DND-41 (cell line): ENCODE results near the gene BMPR1A.

ENCODE experiments used
- ATAC-seq: fragments of 200-7000 bp; cut with Tn5 transposase; 3 replicates; pipeline ENCODE4 v1.9.1; 2021; ENCODE audit warnings: low read depth; ENCODE audit not compliant: insufficient read depth
- DNase-seq: peaks from one replicate; pipeline ENCODE4 v3.0.0-alpha.2; 2020
- H2AFZ ChIP-seq: 2 replicates; pipeline ENCODE4 v1.6.0; 2012; ENCODE audit warnings: low read depth, low read length
- H3K27ac ChIP-seq: 2 replicates; pipeline ENCODE4 v1.5.1; 2012; ENCODE audit warnings: low read length, inconsistent platforms
- H3K27me3 ChIP-seq: fragments of 200-600 bp; sonication (generic); 2 replicates; pipeline ENCODE4 v1.6.0; 2012; ENCODE audit warnings: low read length, mild to moderate bottlenecking, inconsistent platforms; ENCODE audit not compliant: insufficient read depth, poor library complexity
- H3K36me3 ChIP-seq: 2 replicates; pipeline ENCODE4 v1.5.1; 2012; ENCODE audit warnings: low read length, inconsistent platforms; ENCODE audit not compliant: insufficient read depth
- H3K4me1 ChIP-seq: 2 replicates; pipeline ENCODE4 v1.5.1; 2012; ENCODE audit warnings: mild to moderate bottlenecking, low read length; ENCODE audit not compliant: insufficient read depth
- H3K4me2 ChIP-seq: 2 replicates; pipeline ENCODE4 v1.6.0; 2012; ENCODE audit warnings: mild to moderate bottlenecking, moderate library complexity, low read length, inconsistent platforms; ENCODE audit not compliant: insufficient read depth
- H3K4me3 ChIP-seq, 2 experiments: fragments of 200-600 bp in 1 of 2; shearing (Covaris generic) in 1 of 2; 2 replicates each; pipeline ENCODE4 v1.5.1; 2012 to 2016; ENCODE audit warnings: inconsistent platforms in 2 of 2, low read length in 2 of 2, mild to moderate bottlenecking in 2 of 2, low read depth in 1 of 2, moderate library complexity in 1 of 2
- H3K79me2 ChIP-seq: 2 replicates; pipeline ENCODE4 v1.6.0; 2012; ENCODE audit warnings: low read length, inconsistent platforms; ENCODE audit not compliant: insufficient read depth
- H3K9ac ChIP-seq: 2 replicates; pipeline ENCODE4 v1.6.0; 2012; ENCODE audit warnings: low read depth, mild to moderate bottlenecking, inconsistent platforms, low read length, moderate library complexity
- H3K9me3 ChIP-seq: 2 replicates; pipeline ENCODE4 v1.5.1; 2012; ENCODE audit warnings: low read length, moderate library complexity, mild to moderate bottlenecking, inconsistent platforms; ENCODE audit not compliant: insufficient read depth, severe bottlenecking
- H4K20me1 ChIP-seq: 2 replicates; pipeline ENCODE4 v1.6.0; 2012; ENCODE audit warnings: low read length; ENCODE audit not compliant: insufficient read depth
- EZH2 ChIP-seq: IDR thresholded peaks from 3 replicates; pipeline ENCODE4 v1.6.1; 2012; ENCODE audit warnings: borderline replicate concordance, low read depth, mild to moderate bottlenecking, moderate library complexity, low read length, inconsistent platforms; ENCODE audit not compliant: severe bottlenecking
- TF ChIP-seq, protein P1 (sequence below): IDR thresholded peaks from 2 replicates; pipeline ENCODE4 v1.5.1; 2012; ENCODE audit warnings: borderline replicate concordance, low read length, moderate library complexity, mild to moderate bottlenecking; ENCODE audit not compliant: poor library complexity, severe bottlenecking; ENCODE audit errors: extremely low read depth

BMPR1A gene

DNA sequence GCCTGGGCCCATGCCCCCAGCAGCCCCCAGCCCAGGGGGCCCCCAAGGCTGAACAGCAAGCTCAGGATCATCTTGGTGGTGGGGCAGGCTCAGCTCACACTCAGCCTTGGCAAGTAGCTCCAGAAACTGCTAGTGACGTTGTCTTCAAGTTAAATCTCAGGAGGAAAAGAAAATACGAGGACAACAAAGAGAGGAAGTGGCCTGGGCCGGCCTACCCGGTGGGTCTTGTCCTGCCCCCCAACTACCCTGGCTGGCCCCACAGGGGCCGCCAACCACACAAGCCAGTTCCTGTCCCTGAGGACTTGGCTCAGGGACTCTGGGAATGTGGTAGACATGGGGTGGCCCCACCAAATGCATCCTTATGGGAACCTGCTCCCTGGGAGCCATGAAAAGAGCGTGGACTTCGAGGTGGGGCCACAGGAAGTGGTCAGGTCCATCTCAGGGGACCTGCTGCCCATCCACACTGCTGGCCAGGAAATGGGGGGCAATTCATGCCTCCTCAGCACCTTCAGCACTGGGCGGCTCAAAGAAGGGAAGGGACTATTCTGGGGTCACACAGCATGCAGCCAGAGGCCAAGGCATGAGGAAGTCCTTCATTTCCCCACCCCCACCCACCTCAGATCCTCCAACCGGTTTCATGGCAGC lies 201.2 kb downstream of the BMPR1A start, which contains the start of gene MMRN2:
MMRN2 (minus strand) TSS at position 145 of the 645 bp plus-strand sequence; CDS start at position 71, 74 bp downstream.
- Histone ChIP-seq H3K4me1 (no peaks in the 10 kb centered on the region), H3K79me2 (no peaks in the 10 kb centered on the region), H3K4me3 (no peak within 1 kb of the TSS), H3K4me2 (no peak within 1 kb of the TSS), H3K9me3 (no peaks in the 10 kb centered on the region), H3K9ac (no peak within 1 kb of the TSS), H2AFZ (no peak within 1 kb of the TSS), H3K36me3 (no peaks in the 10 kb centered on the region), H4K20me1 (no peaks in the 10 kb centered on the region), H3K27ac (no peak within 1 kb of the TSS), H3K27me3 (no peaks in the 10 kb centered on the region)
- no peak for ATAC-seq
- DNase-seq, result no peak
- no peak for TF ChIP-seq EZH2
- TF ChIP-seq, protein P1, sequence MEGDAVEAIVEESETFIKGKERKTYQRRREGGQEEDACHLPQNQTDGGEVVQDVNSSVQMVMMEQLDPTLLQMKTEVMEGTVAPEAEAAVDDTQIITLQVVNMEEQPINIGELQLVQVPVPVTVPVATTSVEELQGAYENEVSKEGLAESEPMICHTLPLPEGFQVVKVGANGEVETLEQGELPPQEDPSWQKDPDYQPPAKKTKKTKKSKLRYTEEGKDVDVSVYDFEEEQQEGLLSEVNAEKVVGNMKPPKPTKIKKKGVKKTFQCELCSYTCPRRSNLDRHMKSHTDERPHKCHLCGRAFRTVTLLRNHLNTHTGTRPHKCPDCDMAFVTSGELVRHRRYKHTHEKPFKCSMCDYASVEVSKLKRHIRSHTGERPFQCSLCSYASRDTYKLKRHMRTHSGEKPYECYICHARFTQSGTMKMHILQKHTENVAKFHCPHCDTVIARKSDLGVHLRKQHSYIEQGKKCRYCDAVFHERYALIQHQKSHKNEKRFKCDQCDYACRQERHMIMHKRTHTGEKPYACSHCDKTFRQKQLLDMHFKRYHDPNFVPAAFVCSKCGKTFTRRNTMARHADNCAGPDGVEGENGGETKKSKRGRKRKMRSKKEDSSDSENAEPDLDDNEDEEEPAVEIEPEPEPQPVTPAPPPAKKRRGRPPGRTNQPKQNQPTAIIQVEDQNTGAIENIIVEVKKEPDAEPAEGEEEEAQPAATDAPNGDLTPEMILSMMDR, result no peak

DNA sequence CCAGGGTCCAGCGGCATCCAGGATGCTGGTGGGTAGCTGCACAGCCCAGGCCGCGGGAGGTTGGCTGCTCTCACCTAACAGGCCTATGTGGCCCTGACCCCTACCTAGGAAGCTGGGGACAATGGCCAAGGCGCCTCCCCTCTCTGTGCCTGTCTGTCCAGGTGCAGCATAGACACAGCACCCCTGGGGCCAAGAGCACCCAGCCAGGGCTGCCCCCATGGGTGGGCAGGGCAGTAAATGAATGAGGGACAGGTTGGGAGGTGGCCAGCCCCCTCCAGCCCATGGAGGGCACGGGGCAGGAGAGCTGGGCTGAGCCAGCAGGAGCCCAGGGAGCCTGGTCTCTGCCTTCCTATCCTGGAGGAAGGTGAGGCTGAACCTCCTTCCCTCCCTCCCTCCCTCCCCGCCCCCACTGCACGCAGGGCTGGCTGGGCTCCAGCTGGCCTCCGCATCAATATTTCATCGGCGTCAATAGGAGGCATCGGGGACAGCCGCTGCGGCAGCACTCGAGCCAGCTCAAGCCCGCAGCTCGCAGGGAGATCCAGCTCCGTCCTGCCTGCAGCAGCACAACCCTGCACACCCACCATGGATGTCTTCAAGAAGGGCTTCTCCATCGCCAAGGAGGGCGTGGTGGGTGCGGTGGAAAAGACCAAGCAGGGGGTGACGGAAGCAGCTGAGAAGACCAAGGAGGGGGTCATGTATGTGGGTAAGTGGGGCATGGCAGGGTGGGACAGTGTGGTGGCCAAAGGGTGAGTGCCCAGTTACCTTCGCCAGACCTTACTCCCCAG lies 201.9 kb downstream of the BMPR1A start, which contains the start of gene SNCG:
SNCG (plus strand) TSS at position 484 of the 785 bp plus-strand sequence; CDS start at position 583, 99 bp downstream.
- Histone ChIP-seq H3K36me3 (no peaks in the 10 kb centered on the region), H3K9ac (no peak within 1 kb of the TSS), H3K4me1 (no peaks in the 10 kb centered on the region), H3K27me3 (no peaks in the 10 kb centered on the region), H3K27ac (no peak within 1 kb of the TSS), H2AFZ (no peak within 1 kb of the TSS), H3K4me2 (no peak within 1 kb of the TSS), H4K20me1 (no peaks in the 10 kb centered on the region; the same call in 1 of the 2 replicates), H3K9me3 (no peaks in the 10 kb centered on the region), H3K79me2 (no peaks in the 10 kb centered on the region), H3K4me3 (no peak within 1 kb of the TSS)
- ATAC-seq, result no peak
- TF ChIP-seq, protein P1, result no peak
- TF ChIP-seq EZH2, result no peak
- no peak for DNase-seq

DNA sequence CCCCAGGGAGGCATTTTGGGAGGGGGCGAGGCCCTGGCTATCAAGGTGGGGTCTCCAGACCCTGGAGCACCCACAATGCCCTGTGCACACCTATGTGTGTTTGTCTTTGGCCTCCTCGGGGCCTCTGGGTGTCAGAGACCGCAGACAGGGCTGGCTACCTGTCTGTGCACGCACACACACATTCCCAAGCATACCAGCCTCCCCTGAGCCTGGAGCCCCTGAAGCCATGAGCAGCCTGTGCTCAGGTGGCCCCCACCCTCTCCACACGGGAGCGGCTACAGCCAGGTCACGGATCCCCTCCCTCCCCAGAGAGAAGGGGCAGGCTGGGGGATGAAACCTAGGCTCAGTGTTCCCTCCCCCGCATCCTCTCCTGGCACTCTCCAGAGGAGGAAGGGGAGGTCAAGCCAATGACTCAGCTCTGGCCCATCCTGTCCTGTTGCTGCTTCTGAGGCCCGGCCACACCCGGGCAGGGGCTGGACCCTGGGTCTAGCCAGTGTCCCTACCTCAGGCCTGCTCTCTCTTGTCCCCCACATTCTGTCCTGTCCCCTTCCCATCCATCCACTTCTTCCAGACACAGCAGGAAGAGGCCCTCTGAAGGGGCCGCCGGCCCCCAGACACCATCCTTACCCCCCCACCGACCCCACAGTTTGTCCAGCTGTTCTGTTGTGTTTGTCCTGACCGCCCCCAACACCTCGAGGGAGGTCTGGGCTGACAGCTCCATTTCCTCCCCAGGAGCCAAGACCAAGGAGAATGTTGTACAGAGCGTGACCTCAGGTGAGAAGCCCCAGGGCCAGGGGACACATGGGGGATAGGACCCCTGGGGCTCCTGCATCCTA lies 202.7 kb downstream of the BMPR1A start:
- Histone ChIP-seq H3K9ac (no peak overlapping the region), H3K4me2 (no peak overlapping the region), H3K27me3 (no peaks in the 10 kb centered on the region), H2AFZ (no peak overlapping the region), H3K9me3 (no peaks in the 10 kb centered on the region), H3K27ac (no peak overlapping the region), H3K36me3 (no peaks in the 10 kb centered on the region), H3K79me2 (no peaks in the 10 kb centered on the region), H4K20me1 (no peaks in the 10 kb centered on the region; the same call in 1 of the 2 replicates), H3K4me1 (no peaks in the 10 kb centered on the region), H3K4me3 (no peak overlapping the region)
- DNase-seq (no peak), ATAC-seq (no peak)
- no peak for TF ChIP-seq EZH2
- TF ChIP-seq, protein P1, result no peak
